Fibroblast of lung (primary cell): Measurements from ENCODE around the gene VWA5B1. TPM values are rescaled to one million over a fixed set of nuclear protein-coding genes. Genes with fewer than 3 reads are reported as not detected.

Experiments
- DNase-seq, 2 donors: peaks; one replicate each; pipeline versions ENCODE4 v3.0.0 to v3.0.0-alpha.2; 2010; ENCODE audit warnings: low read depth in 2 of 2
- H2AFZ ChIP-seq: 2 replicates; pipeline ENCODE4 v1.5.1; 2012; ENCODE audit warnings: low read length, control low read depth, inconsistent platforms
- H3K27ac ChIP-seq: 2 replicates; pipeline ENCODE4 v1.5.1; 2011; ENCODE audit warnings: low read length, control low read depth; ENCODE audit not compliant: insufficient read depth
- H3K27me3 ChIP-seq: 2 replicates; pipeline ENCODE4 v1.5.1; 2011; ENCODE audit warnings: mild to moderate bottlenecking, low read length; ENCODE audit not compliant: control insufficient read depth, insufficient read depth
- H3K36me3 ChIP-seq: 2 replicates; pipeline ENCODE4 v1.5.1; 2011; ENCODE audit warnings: low read length; ENCODE audit not compliant: control insufficient read depth, insufficient read depth
- H3K4me1 ChIP-seq: 2 replicates; pipeline ENCODE4 v1.5.1; 2011; ENCODE audit warnings: low read length; ENCODE audit not compliant: control insufficient read depth, insufficient read depth; ENCODE audit errors: extremely low read depth
- H3K4me2 ChIP-seq: 2 replicates; pipeline ENCODE4 v1.5.1; 2011; ENCODE audit warnings: low read length, control low read depth; ENCODE audit not compliant: insufficient read depth; ENCODE audit errors: extremely low read depth
- H3K4me3 ChIP-seq, 4 experiments: fragments of 200-600 bp in 1 of 4; sonication (generic) in 1 of 4; replicated peaks in 1 of 4; 2 replicates each; pipeline ENCODE4 v1.5.1; 2011 to 2016; ENCODE audit warnings: low read length in 4 of 4, low read depth in 3 of 4, mild to moderate bottlenecking in 3 of 4, control low read depth in 2 of 4, inconsistent platforms in 1 of 4, mixed read lengths in 1 of 4; ENCODE audit not compliant: insufficient read depth in 1 of 4; ENCODE audit errors: control extremely low read depth in 1 of 4
- H3K79me2 ChIP-seq: 2 replicates; pipeline ENCODE4 v1.5.1; 2012; ENCODE audit warnings: mild to moderate bottlenecking, low read length, inconsistent platforms; ENCODE audit not compliant: control insufficient read depth, insufficient read depth
- H3K9ac ChIP-seq: 2 replicates; pipeline ENCODE4 v1.5.1; 2011; ENCODE audit warnings: mild to moderate bottlenecking, low read length, control low read depth; ENCODE audit not compliant: insufficient read depth
- H3K9me3 ChIP-seq: 2 replicates; pipeline ENCODE4 v1.5.1; 2012; ENCODE audit warnings: low read depth, low read length; ENCODE audit not compliant: control insufficient read depth, insufficient read depth
- H4K20me1 ChIP-seq: 2 replicates; pipeline ENCODE4 v1.5.1; 2011; ENCODE audit warnings: low read length; ENCODE audit not compliant: control insufficient read depth, insufficient read depth; ENCODE audit errors: extremely low read depth
- CTCF ChIP-seq, 2 donors: IDR thresholded peaks in 1 of 2; conservative IDR thresholded peaks in 1 of 2; 1 replicate in 1 of 2; 2 replicates in 1 of 2; pipeline ENCODE4 v1.5.1; 2011 to 2012; ENCODE audit warnings: low read length in 2 of 2, control low read depth in 1 of 2, inconsistent platforms in 1 of 2, low read depth in 1 of 2, mild to moderate bottlenecking in 1 of 2
- EZH2 ChIP-seq: IDR thresholded peaks from 2 replicates; pipeline ENCODE4 v1.5.1; 2012; ENCODE audit warnings: low read length, control low read depth, mild to moderate bottlenecking; ENCODE audit errors: missing control alignments
- polyA plus RNA-seq, 2 donors: library from polyadenylated mRNA; depleted of rRNA in 1 of 2; stranded (reverse) in 1 of 2; unstranded in 1 of 2; fragments of >200 nt; gene quantifications; 2 replicates each; pipeline ENCODE4 v1.2.1, GENCODE V29; 2011 to 2012; ENCODE audit warnings: missing spikeins in 1 of 2
- total RNA-seq: library from RNA; depleted of rRNA; stranded (reverse); fragments of >200 nt; gene quantifications from 2 replicates; pipeline ENCODE4 v1.2.1, GENCODE V29; 2014

Gene VWA5B1
- total and polyA plus RNA-seq, 2 donors (not counting 1 experiment from before 2014, with no cell fraction given) = not detected

- Histone ChIP-seq H3K27me3 (peaks cover 7% of the 10 kb centered on the region), H3K36me3 (no peaks in the 10 kb centered on the region)
- DNase-seq = no peak
Measured at GRCh38 chr1:20339811-20340457, 49.3 kb downstream of the VWA5B1 start.

GRCh38 chr1:20342294-20343148 lies 51.8 kb downstream of the VWA5B1 start:
- Histone ChIP-seq H3K79me2 (no peaks in the 10 kb centered on the region), H2AFZ (no peak overlapping the region), H3K36me3 (no peaks in the 10 kb centered on the region), H3K4me1 (no peaks in the 10 kb centered on the region), H3K4me2 (no peak overlapping the region), H4K20me1 (no peaks in the 10 kb centered on the region), H3K9ac (no peak overlapping the region), H3K4me3 (no peak overlapping the region), H3K9me3 (no peaks in the 10 kb centered on the region), H3K27ac (no peak overlapping the region), H3K27me3 (peaks cover 5% of the 10 kb centered on the region)
- DNase-seq = no peak
- TF ChIP-seq CTCF (conservative IDR thresholded peaks at IDR 0.05 in 1 of 2, IDR thresholded peaks at IDR 0.05 in 1 of 2; ENCODE audit: low read depth in 1 of 2, low read length in 2 of 2) (no peak), EZH2 (no peak)

More at GRCh38 chr1:20339811-20340457, 49.3 kb downstream of the VWA5B1 start:
- Histone ChIP-seq H3K4me2 (no peak overlapping the region), H4K20me1 (no peaks in the 10 kb centered on the region), H2AFZ (no peak overlapping the region), H3K9me3 (no peaks in the 10 kb centered on the region), H3K79me2 (no peaks in the 10 kb centered on the region), H3K4me1 (no peaks in the 10 kb centered on the region), H3K4me3 (no peak overlapping the region), H3K27ac (no peak overlapping the region), H3K9ac (no peak overlapping the region)
- TF ChIP-seq EZH2 (no peak), CTCF (conservative IDR thresholded peaks at IDR 0.05 in 1 of 2, IDR thresholded peaks at IDR 0.05 in 1 of 2; ENCODE audit: low read depth in 1 of 2, low read length in 2 of 2) (no peak)

- no peak overlapping the region for H3K27ac ChIP-seq
- peaks cover 5% of the 10 kb centered on the region for H3K27me3 ChIP-seq
- H4K20me1 ChIP-seq = no peaks in the 10 kb centered on the region
- no peak overlapping the region for H2AFZ ChIP-seq
- H3K9ac ChIP-seq = no peak overlapping the region
- H3K4me3 ChIP-seq = no peak overlapping the region
- TF ChIP-seq EZH2 (no peak), CTCF (conservative IDR thresholded peaks at IDR 0.05 in 1 of 2, IDR thresholded peaks at IDR 0.05 in 1 of 2; ENCODE audit: low read depth in 1 of 2, low read length in 2 of 2) (no peak)
- no peak for DNase-seq
- no peaks in the 10 kb centered on the region for H3K4me1 ChIP-seq
- H3K36me3 ChIP-seq = no peaks in the 10 kb centered on the region
- no peaks in the 10 kb centered on the region for H3K79me2 ChIP-seq
- H3K9me3 ChIP-seq = no peaks in the 10 kb centered on the region
- H3K4me2 ChIP-seq = no peak overlapping the region
Measured at GRCh38 chr1:20343149-20343937, 52.7 kb downstream of the VWA5B1 start.
